ENCODE data around the gene SLC22A2. TPM values are rescaled to one million over a fixed set of nuclear protein-coding genes. Genes with fewer than 3 reads are reported as not detected.

Gene SLC22A2
- total RNA-seq, 4 donors from 2014 or later = not detected

DNA sequence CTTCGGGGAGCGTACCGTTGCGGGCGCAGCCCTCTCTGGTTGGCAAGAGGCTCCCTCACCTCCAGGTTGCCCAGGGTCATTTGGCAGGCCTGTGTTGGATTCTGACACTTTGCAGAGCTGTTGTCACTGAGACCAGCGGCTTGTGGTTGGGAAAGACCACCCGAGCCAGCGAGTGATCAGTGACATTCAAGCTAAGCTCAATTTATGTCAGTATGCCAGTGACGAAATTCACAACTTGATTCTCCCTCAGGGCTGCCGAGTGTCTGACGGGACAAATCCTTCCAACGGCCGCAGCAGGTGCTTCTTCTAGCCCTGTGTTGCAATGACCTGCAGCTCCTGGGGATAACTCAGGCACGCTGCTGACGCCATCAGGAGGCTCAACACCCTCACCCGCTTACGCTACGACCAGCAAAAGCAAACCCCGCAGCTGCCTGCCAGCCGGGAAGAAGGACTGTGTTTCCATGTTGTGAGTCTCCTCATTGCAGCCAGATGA, 16.9 kb upstream of the SLC22A2 start:
- Histone ChIP-seq H3K4me3 (no peak overlapping the region), H3K36me3 (no peaks in the 10 kb centered on the region), H3K27ac (no peak overlapping the region), H3K27me3 (no peaks in the 10 kb centered on the region), H3K9me3 (peaks cover 0 to 8% (median 0%) of the 10 kb centered on the region in 4 donors), H3K4me1 (no peaks in the 10 kb centered on the region)
- TF ChIP-seq, protein P1, sequence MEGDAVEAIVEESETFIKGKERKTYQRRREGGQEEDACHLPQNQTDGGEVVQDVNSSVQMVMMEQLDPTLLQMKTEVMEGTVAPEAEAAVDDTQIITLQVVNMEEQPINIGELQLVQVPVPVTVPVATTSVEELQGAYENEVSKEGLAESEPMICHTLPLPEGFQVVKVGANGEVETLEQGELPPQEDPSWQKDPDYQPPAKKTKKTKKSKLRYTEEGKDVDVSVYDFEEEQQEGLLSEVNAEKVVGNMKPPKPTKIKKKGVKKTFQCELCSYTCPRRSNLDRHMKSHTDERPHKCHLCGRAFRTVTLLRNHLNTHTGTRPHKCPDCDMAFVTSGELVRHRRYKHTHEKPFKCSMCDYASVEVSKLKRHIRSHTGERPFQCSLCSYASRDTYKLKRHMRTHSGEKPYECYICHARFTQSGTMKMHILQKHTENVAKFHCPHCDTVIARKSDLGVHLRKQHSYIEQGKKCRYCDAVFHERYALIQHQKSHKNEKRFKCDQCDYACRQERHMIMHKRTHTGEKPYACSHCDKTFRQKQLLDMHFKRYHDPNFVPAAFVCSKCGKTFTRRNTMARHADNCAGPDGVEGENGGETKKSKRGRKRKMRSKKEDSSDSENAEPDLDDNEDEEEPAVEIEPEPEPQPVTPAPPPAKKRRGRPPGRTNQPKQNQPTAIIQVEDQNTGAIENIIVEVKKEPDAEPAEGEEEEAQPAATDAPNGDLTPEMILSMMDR (IDR thresholded peaks at IDR 0.05) = no peak
- no peak for TF ChIP-seq POLR2A (IDR thresholded peaks at IDR 0.05)
- no peak for TF ChIP-seq EP300 (IDR thresholded peaks at IDR 0.05)
- DNase-seq (ENCODE audit: low spot score in 2 of 2) = no peak
- 66 to 75% methylated on average over 19 to 20 of the region's 20 CpGs for WGBS, 2 donors

DNA sequence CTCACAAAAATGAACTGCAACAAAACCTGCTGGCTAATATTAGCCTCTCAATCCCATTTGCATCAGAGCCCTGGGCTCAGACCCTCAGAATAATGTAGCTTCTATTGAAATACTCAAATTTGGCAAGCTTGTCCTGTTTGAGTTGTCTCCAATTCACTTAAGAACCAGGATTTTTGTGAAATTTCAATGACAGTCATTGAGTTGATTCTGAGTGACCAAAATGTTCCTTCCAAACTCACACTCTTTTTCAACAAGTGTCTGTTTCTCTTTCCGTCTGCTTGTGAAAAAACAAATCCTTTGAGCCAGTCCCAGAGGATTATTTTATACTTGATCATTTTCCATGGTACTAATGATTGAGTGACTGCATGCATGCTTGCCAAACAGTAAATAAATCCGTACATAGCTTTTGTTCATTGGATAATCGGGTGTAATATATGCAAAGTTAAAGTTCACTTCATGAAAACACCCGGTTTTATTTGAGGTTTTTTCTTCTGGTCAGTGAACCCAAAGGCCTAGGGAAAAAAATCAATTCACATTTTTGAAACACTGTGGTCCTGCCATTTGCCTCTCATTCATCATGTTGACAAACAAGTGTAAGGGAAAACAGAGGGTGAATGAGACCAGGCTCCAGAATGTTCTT, 16.4 kb upstream of the SLC22A2 start:
- Histone ChIP-seq H3K36me3 (no peaks in the 10 kb centered on the region), H3K4me3 (no peak overlapping the region), H3K27me3 (no peaks in the 10 kb centered on the region), H3K4me1 (no peaks in the 10 kb centered on the region), H3K27ac (no peak overlapping the region), H3K9me3 (peaks cover 0 to 8% (median 0%) of the 10 kb centered on the region in 4 donors)
- no peak for DNase-seq (ENCODE audit: low spot score in 2 of 2)
- WGBS, 2 donors = 35 to 45% methylated on average over 4 of the region's 4 CpGs
- TF ChIP-seq POLR2A (IDR thresholded peaks at IDR 0.05) (no peak), EP300 (IDR thresholded peaks at IDR 0.05) (no peak)
- TF ChIP-seq, protein P1 (IDR thresholded peaks at IDR 0.05) = no peak

DNA sequence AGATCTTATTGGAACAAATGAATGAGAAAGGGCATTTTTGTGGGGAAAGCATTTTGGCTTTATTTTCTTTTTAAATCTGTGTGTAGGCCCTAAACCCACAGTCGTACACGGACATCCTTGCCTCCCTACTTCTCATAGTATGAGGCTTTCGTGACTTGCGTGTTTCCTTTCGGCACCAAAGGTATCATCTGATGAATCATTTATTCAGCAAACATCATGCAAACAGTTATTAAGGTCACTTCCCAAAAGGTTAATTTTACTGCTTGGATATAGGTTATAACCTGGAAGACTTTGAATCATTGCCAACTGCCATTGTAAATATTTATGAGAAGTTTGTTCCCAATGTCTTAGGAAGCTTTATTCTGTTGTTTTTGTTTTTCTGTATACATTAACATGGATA, 15.1 kb upstream of the SLC22A2 start:
- Histone ChIP-seq H3K36me3 (no peaks in the 10 kb centered on the region), H3K4me1 (no peaks in the 10 kb centered on the region), H3K27ac (no peak overlapping the region), H3K9me3 (peaks cover 0 to under 1% (median 0%) of the 10 kb centered on the region in 4 donors), H3K4me3 (no peak overlapping the region), H3K27me3 (no peaks in the 10 kb centered on the region)
- TF ChIP-seq POLR2A (IDR thresholded peaks at IDR 0.05) (no peak), EP300 (IDR thresholded peaks at IDR 0.05) (no peak)
- TF ChIP-seq, protein P1 (IDR thresholded peaks at IDR 0.05) = no peak
- whole genome bisulfite sequencing, 2 donors = 76 to 79% methylated on average over 5 of the region's 5 CpGs
- DNase-seq (ENCODE audit: low spot score in 2 of 2) = no peak

DNA sequence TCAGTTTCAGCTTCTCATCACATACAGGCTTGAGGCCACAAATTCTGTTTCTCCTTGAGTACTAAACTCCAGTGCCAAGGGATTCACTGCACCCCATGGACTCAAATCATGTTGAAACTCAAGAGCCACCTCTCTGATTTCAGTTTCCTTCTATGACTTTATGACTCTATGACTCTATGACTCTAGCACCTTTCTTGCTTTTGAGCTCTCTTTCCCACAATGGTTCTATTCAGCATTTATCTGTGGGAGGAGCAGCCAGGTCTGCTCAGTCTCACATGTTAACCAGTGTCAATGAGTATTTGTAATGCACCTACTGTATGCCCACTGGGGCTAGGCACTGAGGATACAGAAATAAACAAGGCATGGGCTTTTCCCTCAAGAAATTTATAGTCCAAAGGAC, 14.6 kb upstream of the SLC22A2 start:
- TF ChIP-seq, protein P1 (IDR thresholded peaks at IDR 0.05) = no peak
- TF ChIP-seq EP300 (IDR thresholded peaks at IDR 0.05) (no peak), POLR2A (IDR thresholded peaks at IDR 0.05) (no peak)
- no peak overlapping the region for H3K4me3 ChIP-seq
- no peaks in the 10 kb centered on the region for H3K36me3 ChIP-seq
- H3K27me3 ChIP-seq = no peaks in the 10 kb centered on the region
- H3K4me1 ChIP-seq = no peaks in the 10 kb centered on the region
- H3K9me3 ChIP-seq = no peaks in the 10 kb centered on the region
- DNase-seq (ENCODE audit: low spot score in 2 of 2) = no peak
- no peak overlapping the region for H3K27ac ChIP-seq

DNA sequence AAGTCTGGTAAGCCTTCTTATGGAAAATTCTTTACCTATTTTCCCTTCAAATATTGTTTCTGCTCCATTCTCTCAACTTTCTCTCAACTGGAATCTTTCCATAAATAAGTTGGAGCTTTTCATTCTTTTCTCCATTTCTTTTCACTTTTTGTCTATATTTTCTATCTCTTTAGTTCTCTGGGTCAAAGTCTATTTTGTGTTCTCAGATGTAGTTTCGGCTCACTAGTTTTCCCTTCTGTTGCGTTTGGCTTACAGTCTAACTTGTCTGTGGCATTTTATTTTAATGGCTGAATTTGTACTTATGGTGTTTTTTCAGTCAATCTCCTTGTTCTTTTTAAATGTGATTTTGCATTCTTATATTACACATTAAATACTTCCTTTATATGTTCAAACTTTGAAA, 14.1 kb upstream of the SLC22A2 start:
- Histone ChIP-seq H3K36me3 (no peaks in the 10 kb centered on the region), H3K27ac (no peak overlapping the region), H3K27me3 (no peaks in the 10 kb centered on the region), H3K4me3 (no peak overlapping the region), H3K4me1 (no peaks in the 10 kb centered on the region), H3K9me3 (no peaks in the 10 kb centered on the region)
- TF ChIP-seq, protein P1 (IDR thresholded peaks at IDR 0.05) = no peak
- TF ChIP-seq EP300 (IDR thresholded peaks at IDR 0.05) (no peak), POLR2A (IDR thresholded peaks at IDR 0.05) (no peak)
- no peak for DNase-seq (ENCODE audit: low spot score in 2 of 2)
- 90 to 98% methylated on average over 2 of the region's 2 CpGs for WGBS, 2 donors

Measured in tibial nerve (tissue), 4 donors.